UCSD-AML1 (cell line): ENCODE measurements around the gene PDXK.
A peak's percentile ranks its signal among the peaks of the same experiment; 100 is the strongest.

ENCODE experiments used
- DNase-seq: peaks from one replicate; lab custom pipeline; 2025; ENCODE audit not compliant: unreplicated experiment; lab: John Stamatoyannopoulos, UW

Gene PDXK

GRCh38 chr21:43802713-43803313, 83.9 kb downstream of the PDXK start:
- DNase-seq, result no peak

GRCh38 chr21:43803558-43804300, 84.8 kb downstream of the PDXK start:
- DNase-seq, result no peak

- DNase-seq, result no peak
Measured at GRCh38 chr21:43805275-43805800, 86.4 kb downstream of the PDXK start.

- DNase-seq, result no peak
Measured at GRCh38 chr21:43806017-43806710, 87.2 kb downstream of the PDXK start.

GRCh38 chr21:43808367-43808766, 89.4 kb downstream of the PDXK start:
- no peak for DNase-seq

- DNase-seq, result no peak
Measured at GRCh38 chr21:43808832-43809251, 89.9 kb downstream of the PDXK start.

- no peak for DNase-seq
Measured at GRCh38 chr21:43809346-43809799, 90.4 kb downstream of the PDXK start.

GRCh38 chr21:43809853-43810504, 91.0 kb downstream of the PDXK start:
- no peak for DNase-seq

- DNase-seq, result peak; percentile 86
Measured at GRCh38 chr21:43810505-43811261, 91.8 kb downstream of the PDXK start.

- DNase-seq, result no peak
Measured at GRCh38 chr21:43811262-43812105, 92.6 kb downstream of the PDXK start.
